CD4-positive, alpha-beta T cell treated with Interleukin-17A for 1 hour (primary cell): ENCODE measurements around the gene EDEM2.
A peak's percentile ranks its signal among the peaks of the same experiment; 100 is the strongest.
"Not testable (repeated sequence)": the region's sequence is repeated elsewhere in the genome, so short reads cannot be mapped to it uniquely, and the experiment has no call there.

Source experiments
- DNase-seq: peaks from one replicate; pipeline ENCODE4 v3.0.0-alpha.2; 2020

The EDEM2 gene

GRCh38 chr20:35122756-35123405, 24.3 kb downstream of the EDEM2 start:
- DNase-seq: no peak

DNA sequence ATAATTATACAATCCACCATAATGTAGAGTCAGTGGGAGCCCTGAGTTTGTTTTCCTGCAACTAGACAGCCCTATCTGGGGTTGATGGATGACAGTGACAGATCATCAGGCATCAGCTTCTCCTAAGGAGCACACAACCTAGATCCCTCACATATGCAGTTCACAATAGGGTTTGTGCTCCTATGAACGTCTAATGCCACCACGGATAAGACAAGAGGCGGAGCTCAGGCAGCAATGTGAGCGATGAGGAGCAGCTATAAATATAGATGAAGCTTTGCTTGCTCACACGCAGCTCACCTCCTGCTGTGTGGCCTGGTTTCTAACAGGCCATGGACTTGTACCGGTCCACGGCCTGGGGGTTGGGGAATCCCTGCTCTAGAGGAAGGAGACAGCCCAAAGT, 25.9 kb downstream of the EDEM2 start:
- DNase-seq: no peak

GRCh38 chr20:35120012-35120701, 27.0 kb downstream of the EDEM2 start:
- no peak for DNase-seq

GRCh38 chr20:35117629-35118028, 29.5 kb downstream of the EDEM2 start:
- DNase-seq: no peak

GRCh38 chr20:35117196-35117595, 29.9 kb downstream of the EDEM2 start:
- no peak for DNase-seq

DNA sequence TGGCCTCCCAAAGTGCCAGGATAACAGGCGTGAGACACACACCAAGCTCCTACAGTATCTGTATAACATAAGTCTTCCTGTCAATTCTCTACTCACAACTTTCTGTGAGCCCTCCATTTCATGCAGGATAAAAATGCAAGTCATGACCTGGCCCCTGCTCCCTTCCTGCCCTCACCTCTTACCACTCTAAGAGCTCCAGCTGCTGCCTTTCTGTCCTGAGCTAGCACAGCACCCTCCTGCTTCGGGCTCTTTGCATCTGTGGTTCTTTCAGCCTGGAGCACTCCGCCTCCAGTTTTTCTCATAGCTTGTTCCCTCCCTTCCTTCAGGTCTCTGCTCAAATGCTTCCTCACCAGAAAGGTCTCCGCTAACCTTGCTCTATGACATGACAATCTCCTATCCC, 30.9 kb downstream of the EDEM2 start:
- DNase-seq: no peak

DNA sequence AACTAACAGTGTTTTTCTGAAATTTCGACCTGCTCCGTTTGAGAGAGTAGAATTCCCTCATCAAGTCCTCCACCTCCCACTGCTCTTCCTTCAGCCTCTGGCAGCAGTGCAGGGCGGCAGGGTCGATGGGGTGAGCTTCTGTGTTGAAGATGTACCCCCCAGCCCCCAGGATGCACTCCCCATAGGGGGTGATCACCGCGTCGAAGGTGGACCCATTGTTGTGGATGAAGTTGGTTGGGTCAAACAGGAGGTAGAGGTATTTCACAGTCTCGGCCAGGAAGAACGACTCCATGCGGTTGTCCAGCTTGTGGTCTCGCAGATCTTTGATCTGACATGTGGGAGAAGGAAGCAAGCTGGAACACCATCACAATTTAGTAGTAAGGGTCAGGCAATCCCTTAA, 31.5 kb downstream of the EDEM2 start:
- no peak for DNase-seq

DNA sequence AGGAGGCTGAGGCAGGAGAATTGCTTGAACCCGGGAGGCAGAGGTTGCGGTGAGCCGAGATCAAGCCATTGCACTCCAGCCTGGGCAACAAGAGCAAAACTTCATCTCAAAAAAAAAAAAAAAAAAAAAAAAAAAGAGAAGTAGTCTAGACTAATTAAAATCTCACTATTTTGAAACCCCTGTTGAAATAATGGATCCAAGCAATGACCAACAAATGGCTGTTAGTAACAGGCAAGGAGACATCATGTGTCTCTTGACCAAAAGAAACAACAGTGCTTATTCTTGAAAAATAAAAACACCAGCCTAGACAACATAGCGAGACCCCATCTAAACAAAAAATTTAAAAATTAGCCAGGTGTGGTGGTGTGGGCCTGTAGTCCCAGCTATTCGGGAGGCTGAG, 34.9 kb downstream of the EDEM2 start:
- DNase-seq: not testable (repeated sequence)

DNA sequence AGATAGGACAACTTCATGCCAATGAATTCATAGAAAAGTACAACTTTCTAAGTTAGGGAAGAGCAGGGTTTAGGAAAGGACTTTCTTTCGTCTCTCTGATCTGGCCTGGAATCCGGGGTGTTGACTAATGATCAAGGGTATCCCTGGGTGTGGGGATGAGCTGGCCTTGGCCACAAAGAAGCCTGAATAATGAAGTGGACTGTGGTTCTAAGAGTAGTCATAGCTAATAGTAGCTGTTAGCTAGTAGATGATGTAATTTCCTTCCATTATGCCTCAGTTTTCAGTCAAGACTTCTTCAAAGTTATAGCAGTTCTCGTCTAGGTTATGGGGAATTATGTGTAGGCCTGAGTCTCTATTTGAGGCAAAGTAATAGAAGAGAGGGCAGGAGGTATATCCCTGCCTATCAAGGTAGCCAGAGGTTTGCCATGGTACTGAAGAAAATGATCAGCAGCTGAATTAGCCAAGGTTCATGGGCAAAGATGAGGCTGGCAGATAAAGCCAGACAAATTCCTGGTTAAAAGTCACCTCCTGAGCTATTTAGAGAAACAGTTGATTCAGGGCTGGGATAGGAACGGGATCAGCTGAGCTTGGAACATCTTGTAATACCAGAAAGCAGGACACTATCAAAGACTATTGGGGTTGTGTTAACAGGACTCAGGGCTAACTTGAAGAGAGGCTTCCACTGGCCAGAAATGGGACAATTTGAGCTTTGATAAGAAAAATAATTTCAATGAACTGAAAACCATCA, 35.8 kb downstream of the EDEM2 start:
- DNase-seq: no peak

- DNase-seq: no peak
These were observed 38.2 kb downstream of the EDEM2 start for GRCh38 chr20:35108921-35109320.

- no peak for DNase-seq
These were observed 40.2 kb downstream of the EDEM2 start for GRCh38 chr20:35106827-35107380.

- no peak for DNase-seq
These were observed 42.3 kb downstream of the EDEM2 start for GRCh38 chr20:35104685-35105295.

- no peak for DNase-seq
These were observed 45.5 kb downstream of the EDEM2 start for GRCh38 chr20:35101620-35102019.

DNA sequence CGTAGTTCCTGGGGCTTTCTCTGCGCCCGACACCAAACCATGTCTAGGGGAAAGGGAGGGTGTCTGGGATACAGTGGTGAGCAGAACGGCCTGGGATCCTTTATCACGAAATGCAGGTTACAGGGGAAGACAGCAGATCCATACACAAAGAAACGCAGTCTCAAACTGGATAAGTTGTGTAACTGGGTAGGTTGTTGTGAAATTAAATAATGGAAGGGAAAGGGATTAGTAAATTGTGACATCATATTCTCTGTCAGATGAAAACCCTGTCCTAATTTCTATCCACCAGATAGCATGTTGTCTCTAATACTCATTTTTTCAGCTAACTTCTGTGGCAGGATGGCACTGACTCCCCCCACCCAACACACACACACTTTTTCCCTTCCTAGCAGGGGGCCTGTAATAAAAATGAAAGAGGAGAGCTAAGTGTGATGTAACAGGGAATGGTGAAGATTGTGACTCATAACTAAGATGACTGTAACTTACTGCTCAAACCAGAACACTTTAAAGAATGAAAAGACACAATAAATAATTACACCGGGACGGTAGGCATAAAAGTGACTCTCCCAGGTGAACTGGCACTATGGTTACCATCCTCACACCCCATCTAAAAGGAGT, 53.8 kb downstream of the EDEM2 start:
- DNase-seq: no peak

DNA sequence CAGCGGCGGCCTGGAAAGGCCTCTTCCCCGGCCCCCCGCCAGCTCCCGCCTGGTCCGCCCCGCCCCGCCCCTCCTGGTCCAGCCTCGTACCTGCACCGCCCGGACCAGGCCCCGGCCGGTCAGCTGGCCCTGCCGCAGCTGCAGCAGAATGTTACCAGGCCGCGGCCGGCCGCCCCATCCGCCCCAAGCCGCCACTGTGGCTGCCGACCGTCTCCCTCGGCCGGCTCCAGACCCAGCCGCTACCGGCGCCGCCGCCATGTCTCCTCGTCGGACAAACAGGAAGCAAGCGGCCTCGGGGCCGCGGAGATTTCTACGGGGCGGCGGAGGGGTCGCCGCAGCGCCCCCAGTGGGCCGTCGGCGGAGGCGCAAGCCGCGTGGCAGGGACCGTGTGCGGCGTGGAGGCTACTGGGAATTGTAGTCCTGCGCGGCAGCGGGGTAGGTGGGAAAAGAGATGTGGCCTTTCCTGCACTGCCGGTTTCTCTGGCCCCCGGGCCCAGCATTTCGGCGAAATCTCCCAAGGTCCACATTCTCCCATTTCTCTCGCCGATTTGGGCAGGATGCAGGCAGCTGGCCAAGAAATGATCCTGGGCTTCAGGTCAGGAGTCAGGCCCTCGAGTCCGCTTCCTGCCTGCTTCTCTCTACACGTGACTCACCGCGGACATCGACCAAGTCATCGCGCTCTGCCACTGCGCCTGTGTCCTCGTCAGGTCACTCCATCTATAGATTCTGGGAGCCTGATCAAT, 54.4 kb downstream of the EDEM2 start, which contains the start of gene TRPC4AP:
TSS of gene TRPC4AP (minus strand) at position 284 of the 743 bp plus-strand sequence. CDS start at position 258, 26 bp downstream.
- peak; percentile 90 for DNase-seq

- DNase-seq: no peak
These were observed 55.2 kb downstream of the EDEM2 start for GRCh38 chr20:35091816-35092523.

- no peak for DNase-seq
These were observed 58.6 kb downstream of the EDEM2 start for GRCh38 chr20:35088231-35089145.

GRCh38 chr20:35087791-35088190, 59.3 kb downstream of the EDEM2 start:
- no peak for DNase-seq

DNA sequence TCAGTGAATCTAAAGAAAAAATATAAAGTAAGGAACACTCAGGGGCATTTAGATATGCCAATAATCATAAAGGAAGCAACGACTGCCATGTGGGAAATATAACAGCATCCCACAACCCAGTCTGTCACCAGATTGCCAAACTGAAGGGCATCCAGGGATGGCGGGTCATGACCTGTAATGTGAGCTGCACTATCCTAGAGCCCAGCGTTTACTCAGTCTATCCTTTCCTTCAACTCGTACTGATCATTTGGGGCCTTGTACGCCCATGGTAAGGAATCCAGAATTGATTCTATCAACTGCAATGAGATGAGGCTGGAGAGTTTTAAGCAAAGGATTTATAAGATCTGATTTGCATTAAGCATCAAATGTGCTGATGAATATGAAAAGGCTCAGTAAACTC, 59.8 kb downstream of the EDEM2 start:
- no peak for DNase-seq
